NCI-H146 treated with DMSO at 0.1 percent for 48 hours (cell line): Measurements from ENCODE around the gene FBXO31.

Experiments used
- DNase-seq: peaks from one replicate; lab custom pipeline; 2025; ENCODE audit not compliant: unreplicated experiment; lab: John Stamatoyannopoulos, UW

FBXO31 gene

DNA sequence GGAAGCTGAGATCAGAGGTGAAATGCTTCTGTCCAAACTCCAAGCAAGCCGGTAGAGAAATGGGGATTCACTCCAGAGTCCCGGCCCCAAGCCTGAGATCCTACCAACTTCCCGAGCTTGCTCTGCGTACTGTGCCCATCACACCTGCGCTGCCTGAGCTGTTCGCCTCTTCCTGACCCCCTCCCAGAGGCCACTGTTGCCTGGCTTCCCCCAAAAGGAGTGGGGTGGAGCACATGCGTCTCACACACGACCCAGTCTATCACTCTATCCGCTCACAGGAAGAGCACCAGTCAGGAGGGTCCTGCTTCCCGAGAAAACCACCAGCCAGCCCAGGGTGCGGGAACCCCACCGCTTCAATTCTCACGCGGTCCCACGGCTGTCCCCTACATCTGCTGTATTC, 52.9 kb downstream of the FBXO31 start:
- no peak for DNase-seq

DNA sequence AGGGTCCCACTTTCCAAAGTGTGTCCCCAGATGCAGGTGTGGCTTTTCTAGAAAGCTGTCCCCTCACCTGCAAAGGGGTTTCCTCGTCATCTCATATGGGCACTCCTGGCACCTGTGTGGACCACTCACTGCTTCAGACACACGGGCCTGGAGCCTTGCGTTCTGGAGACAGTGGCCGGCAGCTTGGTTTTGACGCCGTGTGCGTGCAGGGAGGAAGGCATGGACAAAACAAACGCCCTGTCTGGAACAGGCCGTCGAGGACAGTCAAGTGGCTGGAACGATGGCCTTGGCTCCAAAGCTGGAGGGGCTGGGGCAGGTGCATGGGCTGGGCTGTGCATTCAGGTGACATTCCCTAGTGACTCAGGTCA, 53.3 kb downstream of the FBXO31 start:
- no peak for DNase-seq

DNA sequence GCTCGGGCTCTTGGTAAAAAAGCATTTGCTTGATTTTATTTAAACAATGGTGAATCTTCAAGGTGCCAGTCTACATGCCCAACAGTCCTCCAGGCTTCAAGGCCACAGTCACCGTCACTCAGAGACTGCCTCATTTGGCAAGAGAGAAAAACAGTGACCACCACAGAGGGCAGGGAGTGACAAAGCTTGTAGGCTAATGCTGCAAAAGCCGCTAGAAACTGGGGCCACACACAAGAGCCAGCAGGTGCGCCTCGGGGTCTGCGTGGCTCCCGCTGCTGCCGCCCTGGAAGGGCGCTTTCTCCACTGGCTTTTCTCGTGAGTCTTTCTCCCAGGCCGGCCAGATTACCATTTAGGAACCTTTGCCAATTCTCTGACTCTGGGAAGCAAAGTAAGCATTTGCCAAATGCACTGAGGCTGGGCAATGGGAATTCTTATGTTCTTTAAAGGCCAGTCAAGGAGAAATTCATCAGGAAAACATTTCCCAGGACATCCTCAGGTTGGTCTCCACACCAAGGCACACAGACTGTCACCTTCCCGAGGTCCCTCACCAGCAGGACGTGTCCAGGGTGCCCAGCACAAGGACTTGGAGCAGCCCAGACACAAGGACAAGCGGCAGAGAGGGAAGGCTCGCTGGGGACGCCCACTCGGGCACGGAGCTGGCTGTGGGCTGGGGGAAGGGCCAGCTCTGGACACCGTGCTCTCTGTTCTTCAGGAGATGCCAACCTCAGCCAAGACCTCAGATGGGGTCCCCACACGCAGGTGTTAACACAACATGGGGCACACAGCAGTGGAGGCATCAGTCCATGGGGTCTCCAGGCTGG, 53.9 kb downstream of the FBXO31 start:
- no peak for DNase-seq

DNA sequence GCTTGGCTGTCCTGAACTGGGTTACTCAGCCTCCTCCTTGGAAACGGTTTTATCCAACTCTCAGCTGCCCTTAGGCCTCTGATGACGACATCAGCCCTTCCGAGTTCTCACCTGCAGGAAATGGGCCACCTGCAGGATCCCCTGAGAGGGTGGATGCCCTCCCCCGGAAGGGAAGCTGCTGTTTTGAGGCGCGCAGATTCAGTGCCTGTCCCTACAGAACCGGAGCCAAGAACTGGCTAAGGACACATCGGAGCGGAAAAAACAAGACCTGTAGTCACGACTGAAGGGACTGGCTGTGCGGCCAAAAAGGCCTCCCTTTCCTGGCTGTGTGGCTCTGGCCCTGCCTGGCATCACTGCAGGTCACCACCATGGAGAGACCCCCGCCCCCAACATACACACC, 54.7 kb downstream of the FBXO31 start:
- no peak for DNase-seq

DNA sequence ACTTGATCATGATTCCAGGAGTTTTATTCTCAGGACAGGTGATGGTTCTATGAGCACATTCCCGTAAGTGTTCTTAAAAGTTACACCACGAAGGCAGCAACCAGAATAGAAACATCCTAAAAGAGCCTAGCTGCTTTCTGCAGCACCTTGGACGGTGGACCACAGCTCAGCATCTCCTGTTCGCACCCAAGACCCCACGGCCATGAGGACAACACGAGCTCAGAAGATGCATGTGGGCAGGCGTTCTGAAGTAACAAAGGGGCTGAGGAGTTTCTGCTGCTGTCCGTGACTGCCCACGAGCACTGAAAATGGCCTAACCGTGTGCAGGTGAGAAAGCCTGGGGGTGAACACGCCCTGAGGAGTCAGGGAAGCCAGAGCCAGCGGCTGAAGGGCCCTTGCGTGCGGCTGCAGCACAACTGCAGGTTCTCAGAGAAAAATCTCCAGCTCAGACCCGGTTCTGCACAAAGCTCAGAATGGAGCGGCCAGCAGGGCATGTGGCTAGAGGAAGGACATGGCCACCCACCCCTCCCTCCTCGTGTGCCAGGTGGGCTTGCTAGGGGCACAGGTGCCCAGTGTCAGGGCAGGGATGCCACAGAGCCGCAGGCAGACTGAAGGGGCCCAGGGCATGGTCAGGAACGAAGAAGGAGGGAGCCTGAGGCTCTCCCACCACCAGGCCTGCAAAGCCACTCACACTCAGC, 55.6 kb downstream of the FBXO31 start:
- DNase-seq: no peak

DNA sequence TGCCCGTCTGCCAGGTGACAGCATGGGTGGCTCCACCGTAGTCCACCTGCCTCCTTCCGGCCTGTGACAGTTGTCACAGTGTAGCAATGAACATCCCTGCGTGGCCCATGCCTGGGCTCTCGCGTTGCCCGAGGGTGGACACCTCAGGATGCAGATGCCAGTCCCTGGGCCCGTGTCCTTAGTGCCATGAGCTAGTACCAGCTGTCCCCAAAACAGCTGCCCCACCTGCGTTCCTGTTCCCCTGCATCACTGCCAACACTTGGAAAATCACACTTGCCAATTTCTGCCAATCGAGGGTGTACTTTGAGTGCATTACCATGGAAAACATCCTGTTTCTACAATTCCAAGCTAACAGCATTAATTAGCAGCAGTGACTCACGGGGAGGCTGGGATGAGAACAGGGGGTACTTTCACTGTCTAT, 57.4 kb downstream of the FBXO31 start:
- no peak for DNase-seq

DNA sequence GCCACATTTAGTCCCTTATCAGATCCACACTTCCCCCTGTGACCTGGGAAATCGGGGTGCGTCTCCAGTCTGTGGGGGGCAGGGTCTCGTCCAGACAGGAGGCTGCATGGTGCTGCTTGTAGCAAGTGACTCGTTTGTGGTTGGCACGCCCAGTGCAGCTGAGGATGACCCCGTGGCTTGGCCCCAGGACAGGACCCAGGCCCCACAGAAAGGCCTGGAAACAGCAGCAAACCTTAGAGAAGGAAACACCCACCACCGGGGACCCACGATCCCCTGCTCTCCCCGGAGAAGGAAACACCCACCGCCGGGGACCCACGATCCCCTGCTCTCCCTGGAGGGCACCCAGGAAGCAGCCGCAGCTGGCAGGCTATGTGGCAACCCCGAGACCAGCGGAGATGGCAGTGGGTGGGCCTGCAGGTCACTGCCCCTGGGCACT, 58.1 kb downstream of the FBXO31 start:
- no peak for DNase-seq

DNA sequence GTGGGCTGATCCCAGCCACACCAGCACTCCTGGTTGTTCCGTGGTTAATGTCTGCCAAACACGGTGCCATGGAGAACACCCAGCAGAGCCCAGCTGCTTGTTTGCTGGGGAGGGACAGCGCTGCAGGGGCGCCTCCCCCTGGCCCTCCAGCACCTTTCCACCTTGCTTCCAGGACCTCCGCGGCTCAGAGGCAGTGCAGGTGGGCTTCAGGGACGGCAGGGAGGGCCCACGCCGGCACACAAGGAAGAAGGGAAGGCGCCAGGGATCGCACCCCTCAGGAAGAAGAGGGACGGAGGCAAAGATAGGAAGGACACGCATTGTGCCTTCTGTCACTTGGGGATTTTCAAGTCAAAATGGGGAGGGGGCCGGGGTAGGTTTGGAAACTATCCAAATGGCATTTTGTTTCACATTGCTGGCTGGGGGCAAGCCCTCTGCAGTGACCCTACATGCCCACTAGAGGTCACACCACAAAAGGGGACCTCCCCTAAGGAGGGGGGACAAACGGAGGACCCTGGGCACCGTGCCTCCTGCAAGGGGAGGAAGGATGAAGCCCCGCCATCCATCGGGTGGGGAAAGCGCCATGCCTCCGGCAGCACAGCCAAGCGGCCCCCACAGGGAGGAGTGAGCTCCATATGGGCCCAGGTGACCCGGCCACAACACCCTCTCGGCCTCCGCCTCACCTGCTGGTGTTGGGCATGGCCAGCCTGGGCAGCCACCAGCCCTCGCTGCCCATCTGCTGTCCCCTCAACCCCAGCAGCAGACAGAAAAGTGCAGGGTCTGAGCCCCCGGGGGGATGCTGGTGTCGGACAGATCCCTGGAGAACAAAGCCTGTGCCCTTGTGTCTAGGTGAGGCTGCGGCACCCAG, 58.9 kb downstream of the FBXO31 start:
- DNase-seq: no peak

DNA sequence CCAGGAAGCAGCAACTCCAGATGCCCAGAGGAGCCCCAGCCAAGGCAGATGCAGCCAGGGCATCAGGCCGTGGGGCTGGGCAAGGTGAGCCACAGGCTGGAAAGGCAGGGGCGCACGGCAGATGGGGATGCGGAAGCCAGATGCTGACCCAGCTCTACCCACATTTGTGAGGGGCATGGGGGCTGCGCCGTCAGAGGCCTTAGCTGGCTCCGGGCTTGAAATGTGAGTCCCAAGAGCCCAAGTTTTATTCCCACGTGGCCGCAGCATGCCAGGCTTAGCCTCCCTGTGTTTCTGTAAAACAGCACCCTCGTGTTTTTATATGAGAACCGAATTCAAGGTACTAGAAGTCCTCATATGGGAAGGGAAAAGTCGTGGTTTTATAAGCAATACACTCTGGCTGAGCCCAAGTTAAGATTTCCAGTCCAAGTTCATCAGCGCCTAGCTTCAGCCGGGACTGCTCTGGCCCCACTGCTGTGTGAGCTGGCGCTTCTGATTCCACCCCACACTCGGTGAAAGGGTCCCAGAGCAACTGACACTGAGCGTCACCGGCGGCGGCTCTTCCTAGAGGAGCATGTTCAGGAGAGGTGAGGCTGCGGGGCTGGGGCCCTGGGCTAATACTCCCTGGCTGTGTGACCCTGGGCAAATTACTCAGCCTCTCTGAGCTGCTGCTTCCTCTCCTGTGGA, 59.7 kb downstream of the FBXO31 start:
- no peak for DNase-seq

DNA sequence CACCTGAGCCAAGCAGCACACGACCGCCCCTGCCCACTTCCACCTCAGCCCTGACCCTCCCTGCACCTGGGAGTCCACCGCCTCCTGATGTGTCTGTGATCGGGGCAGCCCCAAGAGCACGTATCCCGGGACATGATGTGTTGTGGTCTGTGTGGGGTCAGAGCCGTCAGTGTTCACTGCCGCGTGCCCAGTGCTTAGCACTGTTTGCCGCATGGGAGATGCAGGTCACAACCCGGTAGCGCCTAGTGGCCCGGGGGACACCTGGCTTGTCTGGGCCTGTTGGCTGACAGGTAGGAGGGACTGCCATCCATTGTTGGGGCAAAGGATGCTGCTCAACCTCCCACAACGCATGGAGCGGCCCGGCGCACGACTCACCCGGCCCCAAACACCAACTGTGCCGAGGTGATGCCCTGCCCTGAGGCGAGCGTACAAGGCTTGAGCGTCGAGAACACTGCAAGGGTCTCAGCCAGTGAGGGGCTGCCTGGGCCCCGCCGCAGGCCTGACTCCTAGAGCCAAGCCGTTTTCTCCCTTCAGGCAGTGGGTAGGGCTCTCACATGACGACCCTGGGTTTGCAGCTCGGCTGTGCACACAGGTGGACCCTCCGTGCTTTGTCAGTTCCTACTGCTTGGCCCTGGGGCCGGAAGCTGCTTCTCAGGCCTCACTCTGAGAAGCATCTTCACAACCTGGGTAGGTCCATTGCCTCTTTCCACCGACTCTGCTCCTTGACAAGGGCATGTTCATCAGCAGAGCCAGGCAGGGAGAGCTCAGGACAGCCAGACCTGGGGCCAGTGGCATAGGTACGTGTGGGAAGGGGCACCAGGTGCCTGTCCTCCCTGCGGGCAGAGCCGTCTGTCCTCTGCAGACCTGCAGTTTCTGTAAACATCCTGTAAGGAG, 60.5 kb downstream of the FBXO31 start:
- DNase-seq: no peak

DNA sequence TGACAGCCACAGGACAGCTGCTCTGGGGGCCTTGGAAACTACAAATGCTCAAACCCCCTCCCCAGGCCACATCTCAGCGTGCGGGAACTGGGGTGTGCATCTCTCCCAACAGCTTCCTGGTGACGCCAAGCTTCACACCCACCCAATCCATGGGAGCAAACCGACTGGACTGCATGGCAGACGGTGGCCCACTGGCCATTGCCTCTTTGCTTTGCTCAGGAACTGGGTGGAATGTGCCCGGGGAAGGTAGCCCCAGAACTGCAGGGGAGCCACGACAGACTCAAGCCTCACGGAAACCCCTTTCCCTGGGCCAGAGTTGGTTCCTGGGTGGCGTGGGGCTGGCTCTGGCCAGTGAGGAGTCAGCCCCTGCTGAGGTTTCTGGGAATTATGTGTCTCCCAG, 61.2 kb downstream of the FBXO31 start:
- DNase-seq: no peak

DNA sequence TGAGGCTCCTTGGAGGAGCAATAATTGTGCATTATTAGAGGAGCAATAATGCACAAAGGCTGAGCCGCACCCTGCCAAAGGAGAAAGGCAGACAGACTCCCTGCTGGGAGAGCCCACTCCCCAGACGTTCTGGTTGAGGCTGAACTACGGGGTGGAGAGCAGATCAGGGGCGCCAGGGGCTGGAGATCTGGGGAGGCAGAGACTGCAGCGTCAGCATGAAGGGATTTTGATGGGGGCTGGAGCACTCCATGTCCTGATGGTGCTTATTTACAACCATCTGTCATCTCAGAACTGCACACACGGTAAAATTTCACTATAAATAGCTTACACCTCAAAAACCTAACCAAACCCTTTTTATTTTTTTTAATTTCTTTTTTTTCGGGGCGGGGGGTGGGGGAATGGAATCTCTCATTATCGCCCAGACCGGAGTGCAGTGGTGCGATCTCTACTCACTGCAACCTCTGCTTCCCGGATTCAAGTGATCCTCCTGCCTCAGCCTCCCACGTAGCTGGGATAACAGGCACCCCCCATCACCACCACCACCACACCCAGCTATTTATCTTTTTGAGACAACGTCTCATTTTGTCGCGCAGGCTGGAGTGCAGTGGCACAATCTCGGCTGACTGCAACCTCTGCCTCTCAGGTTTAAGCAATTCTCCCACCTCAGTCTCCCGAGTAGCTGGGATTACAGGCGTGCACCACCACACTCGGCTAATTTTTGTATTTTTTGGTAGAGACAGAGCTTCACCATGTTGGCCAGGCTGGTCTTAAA, 62.1 kb downstream of the FBXO31 start:
- no peak for DNase-seq

DNA sequence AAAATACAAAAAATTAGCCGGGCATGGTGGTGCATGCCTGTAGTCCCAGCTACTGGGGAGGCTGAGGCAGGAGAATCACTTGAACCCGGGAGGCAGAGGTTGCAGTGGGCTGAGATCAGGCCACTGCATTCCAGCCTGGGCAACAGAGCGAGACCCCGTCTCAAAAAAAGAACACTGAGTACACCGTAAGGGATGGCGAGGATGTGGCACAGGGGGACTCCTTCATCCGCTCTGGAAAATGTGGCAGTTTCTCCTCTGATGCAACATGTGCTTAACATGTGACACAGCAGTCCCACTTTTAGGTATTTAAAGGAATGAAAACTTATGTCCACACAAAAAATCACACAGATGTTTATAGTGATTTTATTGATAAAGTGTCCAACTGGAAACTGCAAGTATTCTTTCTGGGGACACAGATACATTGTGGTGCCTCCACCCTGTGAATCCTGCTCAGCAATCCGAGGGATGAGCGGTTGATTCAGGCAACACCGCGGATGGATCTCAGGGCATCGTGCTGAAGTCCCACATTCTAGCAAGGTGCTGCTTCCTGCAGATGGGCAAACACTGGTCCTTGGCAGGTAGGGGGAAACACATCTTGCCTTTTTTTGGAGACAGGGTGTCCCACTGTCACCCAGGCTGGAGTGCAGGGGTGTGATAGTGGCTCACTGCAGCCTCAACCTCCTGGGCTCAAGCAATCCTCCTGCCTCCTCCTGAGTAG, 62.9 kb downstream of the FBXO31 start:
- DNase-seq: no peak

DNA sequence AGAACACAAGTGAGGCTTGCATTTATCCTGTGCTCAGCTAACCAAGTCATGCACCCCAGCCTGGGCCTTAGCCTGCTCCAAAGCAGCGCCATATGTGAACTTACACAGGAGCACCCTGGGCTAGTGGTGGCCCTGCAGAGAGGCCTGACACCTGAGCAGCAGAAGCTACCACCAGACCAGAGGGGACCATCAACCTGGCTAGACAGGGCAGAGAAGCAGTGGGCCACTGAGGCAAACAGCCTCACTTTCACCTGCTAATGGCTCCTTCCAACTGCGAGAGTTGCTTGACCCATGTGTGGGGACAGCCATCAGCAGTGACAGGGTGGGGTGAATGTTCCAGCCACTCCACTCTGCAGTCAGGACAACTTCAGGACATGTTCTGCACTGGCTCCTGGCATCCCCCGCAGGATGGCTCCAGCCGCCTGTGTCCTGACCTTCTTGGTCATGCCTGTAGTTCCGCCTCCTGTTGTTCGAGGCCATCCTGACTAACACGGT, 63.5 kb downstream of the FBXO31 start:
- no peak for DNase-seq

DNA sequence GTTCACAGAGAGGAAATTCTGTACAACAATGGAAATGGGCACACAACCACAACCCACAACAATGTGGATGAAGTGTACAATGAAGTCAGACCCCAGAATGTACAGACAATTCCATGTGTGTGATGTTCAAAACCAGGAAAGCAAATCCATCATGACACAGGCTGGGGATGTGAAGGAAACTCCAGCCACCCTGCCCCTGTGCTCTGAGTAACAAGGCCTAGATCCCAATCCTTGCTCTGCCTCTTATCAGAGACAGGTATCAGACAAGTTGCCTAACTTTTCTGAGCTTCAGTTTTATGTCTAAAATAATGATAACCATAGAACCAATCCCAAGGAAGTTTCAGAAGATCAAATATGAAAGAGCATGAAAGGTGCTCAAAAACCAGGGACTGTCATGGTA, 64.6 kb downstream of the FBXO31 start:
- no peak for DNase-seq

DNA sequence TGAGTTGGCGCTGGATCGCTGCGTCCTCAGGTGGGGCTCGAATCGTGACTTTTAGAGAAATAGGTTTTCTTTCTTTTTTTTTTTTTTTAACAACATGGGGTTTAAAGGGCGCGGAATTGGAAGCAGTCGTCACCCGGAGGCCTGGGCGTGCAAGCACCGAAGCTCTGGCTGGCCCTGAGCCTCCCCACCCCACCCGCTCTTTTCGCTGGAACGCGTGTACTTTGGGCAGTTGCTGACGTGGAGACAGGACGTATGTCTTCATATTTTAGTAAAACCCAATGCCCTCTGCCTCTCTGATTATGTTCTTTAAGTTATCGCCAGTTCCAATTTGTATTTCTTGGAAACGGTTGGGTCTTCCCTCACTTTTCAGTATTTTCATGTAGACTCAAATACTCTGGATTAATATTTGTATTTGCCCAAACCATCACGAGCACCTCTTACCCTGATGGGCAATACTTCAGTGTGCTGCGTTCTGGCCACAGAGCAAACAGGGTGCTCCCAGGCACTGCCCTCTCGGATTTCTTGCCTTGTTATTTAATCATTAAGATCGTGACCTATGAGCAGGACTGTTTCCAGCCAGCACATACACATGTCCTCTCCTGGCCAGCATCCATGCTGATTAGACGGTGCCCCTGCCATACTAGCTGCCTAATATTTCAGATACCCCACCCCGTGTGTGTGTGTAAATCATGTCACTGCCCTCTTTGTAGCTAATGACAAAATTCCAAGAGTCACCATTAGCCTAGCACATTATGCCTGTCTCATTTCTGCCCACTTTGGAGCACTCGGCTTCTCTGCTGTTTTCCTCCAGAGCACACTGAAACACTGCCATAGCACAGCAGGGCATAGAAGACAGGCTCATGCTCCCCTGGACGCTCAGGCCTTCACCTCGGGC, 65.6 kb downstream of the FBXO31 start:
- DNase-seq: no peak

DNA sequence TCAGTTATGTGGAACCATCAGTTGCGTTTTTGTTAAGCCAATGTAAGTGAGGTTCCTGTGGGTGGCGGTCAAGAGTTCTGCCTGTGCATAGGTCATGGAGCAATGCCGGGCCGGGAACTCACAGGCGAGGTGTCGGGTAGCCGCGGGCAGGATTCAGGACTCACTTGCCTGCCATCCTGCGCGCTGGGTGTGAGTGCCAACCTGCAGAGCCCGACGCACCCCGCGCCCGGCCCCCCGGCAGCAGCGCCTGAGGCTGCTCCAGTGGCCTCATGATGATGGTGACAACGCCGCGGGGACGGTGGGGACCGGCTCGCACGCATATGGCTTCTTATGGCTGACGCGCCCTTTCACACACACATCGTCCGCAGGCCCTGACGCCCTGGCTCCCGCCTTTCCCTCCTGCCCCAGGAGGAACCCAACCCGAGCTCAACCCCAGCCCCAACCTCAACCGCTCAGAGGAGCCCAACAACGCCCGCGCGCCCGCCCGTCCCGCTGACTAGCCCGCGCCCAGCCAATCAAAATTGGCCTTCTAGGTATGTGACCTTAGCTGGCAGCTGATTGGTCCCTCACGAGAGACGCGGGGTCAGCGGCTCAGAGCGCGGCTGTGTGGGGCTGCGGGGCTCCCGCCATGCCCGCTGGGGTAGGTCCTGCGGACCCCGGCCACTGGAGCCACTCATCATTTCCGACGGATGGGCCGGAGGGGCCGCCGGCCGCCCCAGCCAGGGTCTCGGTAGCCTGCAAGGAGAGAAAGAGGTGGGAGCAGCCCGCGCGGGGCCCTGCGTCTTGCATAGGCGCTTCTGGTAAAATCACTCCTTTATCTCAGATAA, 66.4 kb downstream of the FBXO31 start, which contains the start of gene C16orf95:
C16orf95 (minus strand) TSS at position 470 of the 827 bp plus-strand sequence; CDS start at position 320, 150 bp downstream.
- DNase-seq: peak; percentile 75
